A549 treated with DMSO at 1 μM for 4 hours (cell line): ENCODE measurements around the gene ENPP7. TPM values are rescaled to one million over a fixed set of nuclear protein-coding genes. Genes with fewer than 3 reads are reported as not detected.

Source experiments
- total RNA-seq: library from RNA; stranded (reverse); fragments of 200-300 nt; extraction: Qiagen RNA extraction; gene quantifications from 5 replicates; pipeline ENCODE4 v1.2.3, GENCODE V29; 2022; ENCODE audit warnings: low read depth

ENPP7 gene, protein sequence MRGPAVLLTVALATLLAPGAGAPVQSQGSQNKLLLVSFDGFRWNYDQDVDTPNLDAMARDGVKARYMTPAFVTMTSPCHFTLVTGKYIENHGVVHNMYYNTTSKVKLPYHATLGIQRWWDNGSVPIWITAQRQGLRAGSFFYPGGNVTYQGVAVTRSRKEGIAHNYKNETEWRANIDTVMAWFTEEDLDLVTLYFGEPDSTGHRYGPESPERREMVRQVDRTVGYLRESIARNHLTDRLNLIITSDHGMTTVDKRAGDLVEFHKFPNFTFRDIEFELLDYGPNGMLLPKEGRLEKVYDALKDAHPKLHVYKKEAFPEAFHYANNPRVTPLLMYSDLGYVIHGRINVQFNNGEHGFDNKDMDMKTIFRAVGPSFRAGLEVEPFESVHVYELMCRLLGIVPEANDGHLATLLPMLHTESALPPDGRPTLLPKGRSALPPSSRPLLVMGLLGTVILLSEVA
- total RNA-seq: not detected in 5 replicates

DNA sequence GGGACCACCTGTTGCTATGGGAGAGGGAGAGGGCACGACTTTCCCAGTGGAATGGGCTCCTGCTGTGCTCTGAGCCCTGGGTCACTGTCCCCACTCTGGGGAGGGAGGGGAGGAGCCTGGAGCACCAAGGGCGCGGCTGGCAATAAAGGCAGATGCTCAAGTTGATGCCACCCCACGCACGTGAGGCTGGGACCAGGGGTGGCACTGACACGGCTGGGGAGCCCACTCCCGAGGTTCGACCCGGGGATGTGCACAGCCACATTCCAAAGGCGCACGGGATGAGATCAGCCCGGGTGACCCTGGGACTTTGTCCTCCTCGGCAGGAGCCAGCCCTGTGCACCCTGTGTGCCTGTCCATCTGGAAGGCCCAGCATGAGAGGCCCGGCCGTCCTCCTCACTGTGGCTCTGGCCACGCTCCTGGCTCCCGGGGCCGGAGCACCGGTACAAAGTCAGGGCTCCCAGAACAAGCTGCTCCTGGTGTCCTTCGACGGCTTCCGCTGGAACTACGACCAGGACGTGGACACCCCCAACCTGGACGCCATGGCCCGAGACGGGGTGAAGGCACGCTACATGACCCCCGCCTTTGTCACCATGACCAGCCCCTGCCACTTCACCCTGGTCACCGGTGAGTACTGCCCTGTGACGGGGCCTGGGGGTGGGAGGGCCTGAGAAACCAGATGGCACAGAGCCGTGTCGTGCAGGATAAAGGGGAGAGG is at the start of gene ENPP7:
Gene ENPP7, plus strand, starts transcription at position 175 of the 715 bp plus-strand sequence. Its CDS starts 197 bp downstream, at position 372.

DNA sequence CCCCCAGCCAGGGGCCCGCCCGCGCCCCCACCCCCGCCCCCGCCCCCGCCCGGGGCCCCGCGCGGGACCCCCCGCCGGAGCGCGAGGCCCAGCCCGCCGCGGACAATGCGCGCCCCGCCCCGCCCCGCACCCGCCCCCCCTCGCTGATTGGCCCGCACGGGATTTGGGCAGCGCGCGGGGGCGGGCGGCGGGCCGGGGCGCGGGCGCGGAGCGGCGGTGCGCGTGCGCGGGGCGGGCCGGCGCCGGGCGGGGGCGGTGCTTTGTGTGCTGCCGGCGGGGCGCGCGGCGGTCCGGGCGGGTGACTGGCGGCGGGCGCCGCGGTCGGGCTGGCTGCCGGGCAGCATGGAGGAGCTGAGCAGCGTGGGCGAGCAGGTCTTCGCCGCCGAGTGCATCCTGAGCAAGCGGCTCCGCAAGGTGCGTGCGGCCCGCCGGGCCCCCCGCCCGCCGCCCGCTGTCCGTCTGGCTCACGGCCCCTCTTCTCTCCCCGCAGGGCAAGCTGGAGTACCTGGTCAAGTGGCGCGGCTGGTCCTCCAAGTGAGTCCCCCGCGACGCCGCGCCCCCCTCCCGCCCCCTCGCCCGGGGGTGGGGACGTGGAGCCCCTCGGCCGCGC is 47.3 kb downstream of the ENPP7 start, which contains the start of gene CBX2:
Gene CBX2, plus strand, starts transcription at position 255 of the 610 bp plus-strand sequence. Its CDS starts 88 bp downstream, at position 343.

Other genes starting within 250 kb of the ENPP7 start
- gene RBFOX3, start 119.9 kb upstream of the ENPP7 start, total RNA-seq: 3.2 to 5.2 TPM (median 3.6 TPM) in 5 replicates
- 15.8 to 18.1 TPM (median 17.7 TPM) in 5 replicates for gene CBX2, start 47.2 kb downstream of the ENPP7 start, total RNA-seq
- 13.4 to 23.1 TPM (median 20.9 TPM) in 5 replicates for gene CBX8, start 66.1 kb downstream of the ENPP7 start, total RNA-seq
- gene CBX4, start 108.5 kb downstream of the ENPP7 start, total RNA-seq: 30.0 to 33.6 TPM (median 30.8 TPM) in 5 replicates